ENCODE results near the gene BMP6. TPM values are rescaled to one million over a fixed set of nuclear protein-coding genes. Genes with fewer than 3 reads are reported as not detected.

BMP6 gene
- total RNA-seq, 1 experiment from 2014 or later, result 0.15 TPM

- POLR2A ChIA-PET (ENCODE audit: unreplicated experiment), result no interaction called here
- H3K9ac ChIP-seq (ENCODE audit: low read length), result peak overlapping the region; percentile 75
- no peaks in the 10 kb centered on the region for H3K79me2 ChIP-seq (ENCODE audit: low read length)
- H3K9me3 ChIP-seq (ENCODE audit: low read length), result no peaks in the 10 kb centered on the region
- peak; percentile 43 for DNase-seq
- no peaks in the 10 kb centered on the region for H4K20me1 ChIP-seq (ENCODE audit: low read length)
- no peaks in the 10 kb centered on the region for H3F3A ChIP-seq (ENCODE audit: low read length, unreplicated experiment)
- BruUV-seq (replicated peaks), result no TSS peak
- H2AFZ ChIP-seq (ENCODE audit: low read length), result no peak overlapping the region
- H3K27me3 ChIP-seq (ENCODE audit: low read length), result no peaks in the 10 kb centered on the region
- no peaks in the 10 kb centered on the region for H3K9me2 ChIP-seq (replicated peaks; ENCODE audit: low read length)
- H3K4me3 ChIP-seq (ENCODE audit: low read length), result no peak overlapping the region
- no peaks in the 10 kb centered on the region for H3K36me3 ChIP-seq (ENCODE audit: low read depth, low read length)
- TF ChIP-seq EZH2phosphoT487 (IDR thresholded peaks at IDR 0.05; ENCODE audit: borderline replicate concordance, low read length) (no peak), EZH2 (IDR thresholded peaks at IDR 0.05; ENCODE audit: low read length, unreplicated experiment) (no peak), CTCF (conservative IDR thresholded peaks at IDR 0.05; ENCODE audit: low read depth, low read length) (no peak)
- ATAC-seq, result no peak
- intact Hi-C loops (cut with micrococcal nuclease), result no loop called here
- H3K27ac ChIP-seq (ENCODE audit: low read length), result peak overlapping the region; percentile 97
- peaks cover 22% of the 10 kb centered on the region for H3K4me1 ChIP-seq (ENCODE audit: insufficient read depth, low read length)
- peak overlapping the region; percentile 12; the same call in 1 of the 2 replicates for H3K4me2 ChIP-seq (ENCODE audit: low read length)
- CTCF ChIA-PET, result no interaction called here
Observed at GRCh38 chr6:7691021-7691420, 34.9 kb upstream of the BMP6 start.

- Histone ChIP-seq H3K36me3 (ENCODE audit: low read depth, low read length) (no peaks in the 10 kb centered on the region), H3K4me1 (ENCODE audit: insufficient read depth, low read length) (peaks cover 22% of the 10 kb centered on the region), H3K9me2 (replicated peaks; ENCODE audit: low read length) (no peaks in the 10 kb centered on the region), H3K9me3 (ENCODE audit: low read length) (no peaks in the 10 kb centered on the region), H2AFZ (ENCODE audit: low read length) (peak overlapping the region; percentile 76), H3K27ac (ENCODE audit: low read length) (peak overlapping the region; percentile 97), H4K20me1 (ENCODE audit: low read length) (no peaks in the 10 kb centered on the region), H3K27me3 (ENCODE audit: low read length) (no peaks in the 10 kb centered on the region), H3K4me3 (ENCODE audit: low read length) (peak overlapping the region; percentile 58; the same call in 1 of the 2 replicates), H3K79me2 (ENCODE audit: low read length) (no peaks in the 10 kb centered on the region), H3F3A (ENCODE audit: low read length, unreplicated experiment) (no peaks in the 10 kb centered on the region), H3K9ac (ENCODE audit: low read length) (peak overlapping the region; percentile 75), H3K4me2 (ENCODE audit: low read length) (peak overlapping the region; percentile 86)
- ChIA-PET POLR2A (ENCODE audit: unreplicated experiment) (no interaction called here), CTCF (no interaction called here)
- TF ChIP-seq EZH2 (IDR thresholded peaks at IDR 0.05; ENCODE audit: low read length, unreplicated experiment) (no peak), EZH2phosphoT487 (IDR thresholded peaks at IDR 0.05; ENCODE audit: borderline replicate concordance, low read length) (no peak), CTCF (conservative IDR thresholded peaks at IDR 0.05; ENCODE audit: low read depth, low read length) (no peak)
- intact Hi-C loops (cut with micrococcal nuclease), result no loop called here
- BruUV-seq (replicated peaks), result TSS peak; percentile 69
- ATAC-seq, result peak; percentile 98
- DNase-seq, result peak; percentile 91
Observed at GRCh38 chr6:7691675-7692452, 34.0 kb upstream of the BMP6 start.

- POLR2A ChIA-PET (ENCODE audit: unreplicated experiment), result no interaction called here
- peaks cover 28% of the 10 kb centered on the region for H3K4me1 ChIP-seq (ENCODE audit: insufficient read depth, low read length)
Observed at GRCh38 chr6:7692453-7692784, 33.5 kb upstream of the BMP6 start.

More at GRCh38 chr6:7692453-7692784, 33.5 kb upstream of the BMP6 start:
- peak overlapping the region; percentile 58; the same call in 1 of the 2 replicates for H3K4me3 ChIP-seq (ENCODE audit: low read length)
- no peaks in the 10 kb centered on the region for H3K9me3 ChIP-seq (ENCODE audit: low read length)
- no peaks in the 10 kb centered on the region for H4K20me1 ChIP-seq (ENCODE audit: low read length)
- no peak for ATAC-seq
- CTCF ChIA-PET, result no interaction called here
- H3F3A ChIP-seq (ENCODE audit: low read length, unreplicated experiment), result peaks cover 3% of the 10 kb centered on the region
- peak overlapping the region; percentile 75 for H3K9ac ChIP-seq (ENCODE audit: low read length)
- no peaks in the 10 kb centered on the region for H3K36me3 ChIP-seq (ENCODE audit: low read depth, low read length)
- no peaks in the 10 kb centered on the region for H3K79me2 ChIP-seq (ENCODE audit: low read length)
- no peaks in the 10 kb centered on the region for H3K27me3 ChIP-seq (ENCODE audit: low read length)
- peak overlapping the region; percentile 76 for H2AFZ ChIP-seq (ENCODE audit: low read length)
- H3K27ac ChIP-seq (ENCODE audit: low read length), result peak overlapping the region; percentile 97
- TF ChIP-seq EZH2 (IDR thresholded peaks at IDR 0.05; ENCODE audit: low read length, unreplicated experiment), result no peak
- TF ChIP-seq EZH2phosphoT487 (IDR thresholded peaks at IDR 0.05; ENCODE audit: borderline replicate concordance, low read length), result no peak
- TF ChIP-seq CTCF (conservative IDR thresholded peaks at IDR 0.05; ENCODE audit: low read depth, low read length), result no peak
- DNase-seq, result no peak
- no peaks in the 10 kb centered on the region for H3K9me2 ChIP-seq (replicated peaks; ENCODE audit: low read length)
- peak overlapping the region; percentile 86 for H3K4me2 ChIP-seq (ENCODE audit: low read length)
- BruUV-seq (replicated peaks), result no TSS peak
- intact Hi-C loops (cut with micrococcal nuclease), result no loop called here

Data from PC-3 (cell line).